ENCODE data around the gene FASLG. TPM values are rescaled to one million over a fixed set of nuclear protein-coding genes. Genes with fewer than 3 reads are reported as not detected.

FASLG gene
- total and polyA plus RNA-seq, 8 donors = 0.21 to 1.4 (median 0.55) TPM; not detected in 1

DNA sequence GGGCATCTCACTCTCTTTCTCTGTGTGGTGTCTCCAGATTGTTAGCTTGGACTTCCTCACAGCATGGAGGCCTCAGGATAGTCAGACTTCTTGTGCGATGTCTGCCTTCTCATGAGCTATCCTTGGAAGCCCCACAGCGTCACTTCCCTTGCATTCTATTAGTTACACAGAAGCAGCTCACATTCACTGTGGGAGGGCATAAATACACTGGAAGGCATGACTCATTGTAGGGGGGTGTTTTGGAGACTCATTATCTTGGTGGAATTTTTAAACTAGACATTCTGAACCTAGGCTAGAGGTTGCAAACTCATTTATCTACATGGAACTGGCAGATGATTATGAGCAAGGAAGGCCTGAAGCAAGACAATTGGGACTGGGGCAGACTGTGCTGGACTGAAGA lies 21.4 kb upstream of the FASLG start:
- H3K4me3 ChIP-seq = no peak overlapping the region
- H3K27ac ChIP-seq = no peak overlapping the region

GRCh38 chr1:172638249-172638648 lies 20.7 kb upstream of the FASLG start:
- Histone ChIP-seq H3K27me3 (no peaks in the 10 kb centered on the region), H3K4me3 (no peak overlapping the region), H3K4me1 (peaks cover 0 to 5% of the 10 kb centered on the region in 2 donors), H3K27ac (no peak overlapping the region), H3K36me3 (no peaks in the 10 kb centered on the region), H3K9me3 (no peaks in the 10 kb centered on the region)
- DNase-seq (no peak), ATAC-seq (no peak)
- intact Hi-C loops (cut with DNase I) = no loop called here
- TF ChIP-seq CTCF (IDR thresholded peaks at IDR 0.05) = no peak

More for the DNA sequence above, 21.4 kb upstream of the FASLG start:
- Histone ChIP-seq H3K27me3 (no peaks in the 10 kb centered on the region), H3K9me3 (no peaks in the 10 kb centered on the region), H3K36me3 (no peaks in the 10 kb centered on the region), H3K4me1 (no peaks in the 10 kb centered on the region)
- intact Hi-C loops (cut with DNase I) = no loop called here
- ATAC-seq (no peak), DNase-seq (no peak)
- TF ChIP-seq CTCF (IDR thresholded peaks at IDR 0.05) = no peak

GRCh38 chr1:172638885-172639831 lies 19.7 kb upstream of the FASLG start:
- TF ChIP-seq CTCF (IDR thresholded peaks at IDR 0.05) = no peak
- ATAC-seq = peak; percentile 16
- H3K4me1 ChIP-seq = peaks cover 0 to 11% of the 10 kb centered on the region in 2 donors
- no peaks in the 10 kb centered on the region for H3K27me3 ChIP-seq
- DNase-seq = no peak
- no peaks in the 10 kb centered on the region for H3K9me3 ChIP-seq
- H3K36me3 ChIP-seq = no peaks in the 10 kb centered on the region
- no peak overlapping the region for H3K27ac ChIP-seq
- no peak overlapping the region for H3K4me3 ChIP-seq
- intact Hi-C loops (cut with DNase I) = no loop called here

DNA sequence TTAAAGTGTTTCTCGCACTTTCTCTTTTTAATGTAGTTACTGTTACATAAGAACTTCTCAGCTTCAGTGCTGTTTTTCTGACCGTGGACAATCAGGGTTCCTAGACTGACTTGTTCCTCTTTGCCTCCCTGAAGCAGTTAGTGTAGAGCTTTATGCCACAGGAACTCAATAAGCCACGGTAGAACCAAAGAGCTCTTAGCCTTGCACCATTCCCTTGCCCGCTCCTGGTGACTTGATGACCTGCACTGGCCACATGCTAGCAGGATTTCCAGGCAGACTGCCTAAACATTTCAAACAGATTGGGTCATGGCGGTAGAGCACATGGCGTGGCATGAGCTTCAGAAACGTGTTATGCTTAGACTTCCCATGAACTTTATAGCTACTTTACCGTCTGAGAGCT lies 18.8 kb upstream of the FASLG start:
- Histone ChIP-seq H3K4me3 (no peak overlapping the region), H3K4me1 (peaks cover 0 to 11% of the 10 kb centered on the region in 2 donors), H3K9me3 (no peaks in the 10 kb centered on the region), H3K36me3 (no peaks in the 10 kb centered on the region), H3K27ac (no peak overlapping the region), H3K27me3 (no peaks in the 10 kb centered on the region)
- intact Hi-C loops (cut with DNase I) = no loop called here
- no peak for TF ChIP-seq CTCF (IDR thresholded peaks at IDR 0.05)
- DNase-seq (no peak), ATAC-seq (no peak)

GRCh38 chr1:172641492-172641891 lies 17.4 kb upstream of the FASLG start:
- no peak overlapping the region for H3K4me3 ChIP-seq
- H3K27me3 ChIP-seq = no peaks in the 10 kb centered on the region
- H3K36me3 ChIP-seq = no peaks in the 10 kb centered on the region
- no peak overlapping the region for H3K27ac ChIP-seq
- no peaks in the 10 kb centered on the region for H3K9me3 ChIP-seq
- H3K4me1 ChIP-seq = peaks cover 0 to 11% of the 10 kb centered on the region in 2 donors
- DNase-seq (no peak), ATAC-seq (no peak)
- intact Hi-C loops (cut with DNase I) = no loop called here
- no peak for TF ChIP-seq CTCF (IDR thresholded peaks at IDR 0.05)

Measured in left lung (tissue), 10 donors.